ENCODE measurements around the gene AADACL4.
A peak's percentile ranks its signal among the peaks of the same experiment; 100 is the strongest.

The AADACL4 gene

GRCh38 chr1:12613180-12613579 lies 30.7 kb upstream of the AADACL4 start:
- no peak overlapping the region for H3K4me3 ChIP-seq (ENCODE audit: low read depth, low read length)
- no peak overlapping the region for H3K9ac ChIP-seq (ENCODE audit: low read depth, low read length)
- H3K36me3 ChIP-seq (ENCODE audit: control insufficient read depth, insufficient read depth, low read length) = peaks cover 39% of the 10 kb centered on the region
- H3K4me1 ChIP-seq (ENCODE audit: control insufficient read depth, insufficient read depth, low read length) = peaks cover 23% of the 10 kb centered on the region
- no peaks in the 10 kb centered on the region for H3K9me3 ChIP-seq (ENCODE audit: control insufficient read depth, insufficient read depth, low read length)
- no peak overlapping the region for H3K27ac ChIP-seq (ENCODE audit: low read depth, low read length)
- no peaks in the 10 kb centered on the region; the same call in 1 of the 2 replicates for H3K27me3 ChIP-seq (ENCODE audit: control insufficient read depth, insufficient read depth, low read length)

- H3K4me1 ChIP-seq (ENCODE audit: control insufficient read depth, insufficient read depth, low read length) = peaks cover 16% of the 10 kb centered on the region
Observed at GRCh38 chr1:12614402-12615158, 29.3 kb upstream of the AADACL4 start.

GRCh38 chr1:12615159-12615864 lies 28.6 kb upstream of the AADACL4 start:
- peak overlapping the region; percentile 97 for H3K27ac ChIP-seq (ENCODE audit: low read depth, low read length)
- H3K36me3 ChIP-seq (ENCODE audit: control insufficient read depth, insufficient read depth, low read length) = peaks cover 27% of the 10 kb centered on the region
- H3K4me1 ChIP-seq (ENCODE audit: control insufficient read depth, insufficient read depth, low read length) = peaks cover 20% of the 10 kb centered on the region
- peak overlapping the region; percentile 78 for H3K4me3 ChIP-seq (ENCODE audit: low read depth, low read length)
- no peaks in the 10 kb centered on the region for H3K9me3 ChIP-seq (ENCODE audit: control insufficient read depth, insufficient read depth, low read length)
- no peaks in the 10 kb centered on the region; the same call in 1 of the 2 replicates for H3K27me3 ChIP-seq (ENCODE audit: control insufficient read depth, insufficient read depth, low read length)
- no peak overlapping the region for H3K9ac ChIP-seq (ENCODE audit: low read depth, low read length)

More at GRCh38 chr1:12614402-12615158, 29.3 kb upstream of the AADACL4 start:
- Histone ChIP-seq H3K36me3 (ENCODE audit: control insufficient read depth, insufficient read depth, low read length) (peaks cover 30% of the 10 kb centered on the region), H3K27me3 (ENCODE audit: control insufficient read depth, insufficient read depth, low read length) (no peaks in the 10 kb centered on the region; the same call in 1 of the 2 replicates), H3K27ac (ENCODE audit: low read depth, low read length) (no peak overlapping the region), H3K9ac (ENCODE audit: low read depth, low read length) (no peak overlapping the region), H3K9me3 (ENCODE audit: control insufficient read depth, insufficient read depth, low read length) (no peaks in the 10 kb centered on the region), H3K4me3 (ENCODE audit: low read depth, low read length) (peak overlapping the region; percentile 78)

GRCh38 chr1:12615865-12616708 lies 27.8 kb upstream of the AADACL4 start:
- Histone ChIP-seq H3K27ac (ENCODE audit: low read depth, low read length) (peak overlapping the region; percentile 97), H3K4me3 (ENCODE audit: low read depth, low read length) (peak overlapping the region; percentile 78), H3K27me3 (ENCODE audit: control insufficient read depth, insufficient read depth, low read length) (no peaks in the 10 kb centered on the region; the same call in 1 of the 2 replicates), H3K9me3 (ENCODE audit: control insufficient read depth, insufficient read depth, low read length) (no peaks in the 10 kb centered on the region), H3K36me3 (ENCODE audit: control insufficient read depth, insufficient read depth, low read length) (peaks cover 20% of the 10 kb centered on the region), H3K4me1 (ENCODE audit: control insufficient read depth, insufficient read depth, low read length) (peaks cover 26% of the 10 kb centered on the region), H3K9ac (ENCODE audit: low read depth, low read length) (peak overlapping the region; percentile 59)

- H3K9me3 ChIP-seq (ENCODE audit: control insufficient read depth, insufficient read depth, low read length) = no peaks in the 10 kb centered on the region
- H3K27ac ChIP-seq (ENCODE audit: low read depth, low read length) = peak overlapping the region; percentile 97
- H3K27me3 ChIP-seq (ENCODE audit: control insufficient read depth, insufficient read depth, low read length) = no peaks in the 10 kb centered on the region
- peak overlapping the region; percentile 78 for H3K4me3 ChIP-seq (ENCODE audit: low read depth, low read length)
- peaks cover 26% of the 10 kb centered on the region for H3K4me1 ChIP-seq (ENCODE audit: control insufficient read depth, insufficient read depth, low read length)
- H3K9ac ChIP-seq (ENCODE audit: low read depth, low read length) = peak overlapping the region; percentile 61
- peaks cover 14% of the 10 kb centered on the region; the same call in 1 of the 2 replicates for H3K36me3 ChIP-seq (ENCODE audit: control insufficient read depth, insufficient read depth, low read length)
Observed at GRCh38 chr1:12616709-12617373, 27.0 kb upstream of the AADACL4 start.

GRCh38 chr1:12617511-12617900 lies 26.4 kb upstream of the AADACL4 start:
- Histone ChIP-seq H3K27ac (ENCODE audit: low read depth, low read length) (peak overlapping the region; percentile 97), H3K4me1 (ENCODE audit: control insufficient read depth, insufficient read depth, low read length) (peaks cover 26% of the 10 kb centered on the region), H3K9me3 (ENCODE audit: control insufficient read depth, insufficient read depth, low read length) (no peaks in the 10 kb centered on the region), H3K27me3 (ENCODE audit: control insufficient read depth, insufficient read depth, low read length) (no peaks in the 10 kb centered on the region), H3K9ac (ENCODE audit: low read depth, low read length) (peak overlapping the region; percentile 61), H3K36me3 (ENCODE audit: control insufficient read depth, insufficient read depth, low read length) (peaks cover 9% of the 10 kb centered on the region; the same call in 1 of the 2 replicates), H3K4me3 (ENCODE audit: low read depth, low read length) (peak overlapping the region; percentile 78)

- no peaks in the 10 kb centered on the region for H3K27me3 ChIP-seq (ENCODE audit: control insufficient read depth, insufficient read depth, low read length)
- peaks cover 26% of the 10 kb centered on the region for H3K4me1 ChIP-seq (ENCODE audit: control insufficient read depth, insufficient read depth, low read length)
- H3K36me3 ChIP-seq (ENCODE audit: control insufficient read depth, insufficient read depth, low read length) = peaks cover 5% of the 10 kb centered on the region; the same call in 1 of the 2 replicates
- peak within 1 kb of the TSS; percentile 61 for H3K9ac ChIP-seq (ENCODE audit: low read depth, low read length)
- H3K9me3 ChIP-seq (ENCODE audit: control insufficient read depth, insufficient read depth, low read length) = no peaks in the 10 kb centered on the region
- peak within 1 kb of the TSS; percentile 97 for H3K27ac ChIP-seq (ENCODE audit: low read depth, low read length)
- H3K4me3 ChIP-seq (ENCODE audit: low read depth, low read length) = peak within 1 kb of the TSS; percentile 78
Observed at GRCh38 chr1:12617901-12618660, 25.8 kb upstream of the AADACL4 start, which contains the start of gene DHRS3. Gene DHRS3 (minus strand): TSS chr1:12618210. CDS start chr1:12617348, 862 bp downstream.

- H3K4me3 ChIP-seq (ENCODE audit: low read depth, low read length) = peak overlapping the region; percentile 78
- no peaks in the 10 kb centered on the region for H3K9me3 ChIP-seq (ENCODE audit: control insufficient read depth, insufficient read depth, low read length)
- no peaks in the 10 kb centered on the region for H3K27me3 ChIP-seq (ENCODE audit: control insufficient read depth, insufficient read depth, low read length)
- H3K27ac ChIP-seq (ENCODE audit: low read depth, low read length) = peak overlapping the region; percentile 97
- H3K36me3 ChIP-seq (ENCODE audit: control insufficient read depth, insufficient read depth, low read length) = no peaks in the 10 kb centered on the region
- H3K9ac ChIP-seq (ENCODE audit: low read depth, low read length) = peak overlapping the region; percentile 58
- H3K4me1 ChIP-seq (ENCODE audit: control insufficient read depth, insufficient read depth, low read length) = peaks cover 26% of the 10 kb centered on the region
Observed at GRCh38 chr1:12618661-12618964, 25.3 kb upstream of the AADACL4 start.

- H3K36me3 ChIP-seq (ENCODE audit: control insufficient read depth, insufficient read depth, low read length) = no peaks in the 10 kb centered on the region
- no peaks in the 10 kb centered on the region for H3K27me3 ChIP-seq (ENCODE audit: control insufficient read depth, insufficient read depth, low read length)
- peak overlapping the region; percentile 58 for H3K9ac ChIP-seq (ENCODE audit: low read depth, low read length)
- peaks cover 24% of the 10 kb centered on the region for H3K4me1 ChIP-seq (ENCODE audit: control insufficient read depth, insufficient read depth, low read length)
- H3K9me3 ChIP-seq (ENCODE audit: control insufficient read depth, insufficient read depth, low read length) = no peaks in the 10 kb centered on the region
- H3K27ac ChIP-seq (ENCODE audit: low read depth, low read length) = peak overlapping the region; percentile 97
- peak overlapping the region; percentile 78 for H3K4me3 ChIP-seq (ENCODE audit: low read depth, low read length)
Observed at GRCh38 chr1:12618965-12619791, 24.7 kb upstream of the AADACL4 start.
